ENCODE results near the gene GAP43. TPM values are rescaled to one million over a fixed set of nuclear protein-coding genes. Genes with fewer than 3 reads are reported as not detected.
A peak's percentile ranks its signal among the peaks of the same experiment; 100 is the strongest.

Gene GAP43
- total and polyA plus RNA-seq, 2 of the 13 experiments (the other 11 are each of a cell fraction or from before 2014, with no cell fraction given), result not detected

DNA sequence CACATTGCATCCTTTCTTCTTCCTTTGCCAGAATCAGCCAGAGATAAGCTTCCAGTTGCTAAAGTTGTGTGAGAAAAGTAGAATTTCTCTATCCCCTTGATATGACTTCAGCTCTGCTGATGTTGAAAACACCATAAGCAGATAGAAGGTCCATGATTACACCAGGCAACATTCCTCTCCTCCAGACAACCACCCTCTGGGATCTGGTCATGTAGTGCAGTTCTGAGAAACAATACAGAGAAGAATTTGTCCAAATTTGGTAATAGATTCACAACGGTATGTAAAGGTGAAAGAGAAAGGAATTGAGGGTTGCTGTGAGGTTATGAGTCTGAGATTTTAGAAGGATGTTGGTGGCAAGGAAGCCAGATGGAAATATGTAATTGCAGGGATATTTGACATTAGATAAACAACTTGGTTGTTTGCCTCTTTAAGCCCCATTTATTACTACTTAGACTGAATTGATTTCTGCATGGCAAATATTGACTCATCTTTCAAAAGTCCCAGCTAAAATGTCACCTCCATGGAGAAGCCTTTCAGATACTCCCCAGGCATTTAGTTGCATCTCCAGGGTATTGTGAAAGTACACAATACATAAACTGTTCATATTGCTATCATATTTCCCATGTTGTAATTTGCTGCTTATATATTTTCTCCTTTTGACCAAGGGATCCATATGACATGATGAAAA, 134.9 kb downstream of the GAP43 start (continued):
- TF ChIP-seq, protein P1, sequence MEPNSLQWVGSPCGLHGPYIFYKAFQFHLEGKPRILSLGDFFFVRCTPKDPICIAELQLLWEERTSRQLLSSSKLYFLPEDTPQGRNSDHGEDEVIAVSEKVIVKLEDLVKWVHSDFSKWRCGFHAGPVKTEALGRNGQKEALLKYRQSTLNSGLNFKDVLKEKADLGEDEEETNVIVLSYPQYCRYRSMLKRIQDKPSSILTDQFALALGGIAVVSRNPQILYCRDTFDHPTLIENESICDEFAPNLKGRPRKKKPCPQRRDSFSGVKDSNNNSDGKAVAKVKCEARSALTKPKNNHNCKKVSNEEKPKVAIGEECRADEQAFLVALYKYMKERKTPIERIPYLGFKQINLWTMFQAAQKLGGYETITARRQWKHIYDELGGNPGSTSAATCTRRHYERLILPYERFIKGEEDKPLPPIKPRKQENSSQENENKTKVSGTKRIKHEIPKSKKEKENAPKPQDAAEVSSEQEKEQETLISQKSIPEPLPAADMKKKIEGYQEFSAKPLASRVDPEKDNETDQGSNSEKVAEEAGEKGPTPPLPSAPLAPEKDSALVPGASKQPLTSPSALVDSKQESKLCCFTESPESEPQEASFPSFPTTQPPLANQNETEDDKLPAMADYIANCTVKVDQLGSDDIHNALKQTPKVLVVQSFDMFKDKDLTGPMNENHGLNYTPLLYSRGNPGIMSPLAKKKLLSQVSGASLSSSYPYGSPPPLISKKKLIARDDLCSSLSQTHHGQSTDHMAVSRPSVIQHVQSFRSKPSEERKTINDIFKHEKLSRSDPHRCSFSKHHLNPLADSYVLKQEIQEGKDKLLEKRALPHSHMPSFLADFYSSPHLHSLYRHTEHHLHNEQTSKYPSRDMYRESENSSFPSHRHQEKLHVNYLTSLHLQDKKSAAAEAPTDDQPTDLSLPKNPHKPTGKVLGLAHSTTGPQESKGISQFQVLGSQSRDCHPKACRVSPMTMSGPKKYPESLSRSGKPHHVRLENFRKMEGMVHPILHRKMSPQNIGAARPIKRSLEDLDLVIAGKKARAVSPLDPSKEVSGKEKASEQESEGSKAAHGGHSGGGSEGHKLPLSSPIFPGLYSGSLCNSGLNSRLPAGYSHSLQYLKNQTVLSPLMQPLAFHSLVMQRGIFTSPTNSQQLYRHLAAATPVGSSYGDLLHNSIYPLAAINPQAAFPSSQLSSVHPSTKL (CRISPR knock-in tag; IDR thresholded peaks at IDR 0.05), result peak; percentile 37; the same call in 1 of the 2 replicates
- TF ChIP-seq FOSL2 (CRISPR knock-in tag; IDR thresholded peaks at IDR 0.05), result no peak
- no peak for TF ChIP-seq NPAS2 (CRISPR knock-in tag; IDR thresholded peaks at IDR 0.05; ENCODE audit: borderline replicate concordance)
- peak; percentile 15; the same call in 1 of the 2 replicates for TF ChIP-seq FOXA1 (IDR thresholded peaks at IDR 0.05)
- no peak for TF ChIP-seq FOXA1 (CRISPR knock-in tag; IDR thresholded peaks at IDR 0.05)
- TF ChIP-seq, protein P2, sequence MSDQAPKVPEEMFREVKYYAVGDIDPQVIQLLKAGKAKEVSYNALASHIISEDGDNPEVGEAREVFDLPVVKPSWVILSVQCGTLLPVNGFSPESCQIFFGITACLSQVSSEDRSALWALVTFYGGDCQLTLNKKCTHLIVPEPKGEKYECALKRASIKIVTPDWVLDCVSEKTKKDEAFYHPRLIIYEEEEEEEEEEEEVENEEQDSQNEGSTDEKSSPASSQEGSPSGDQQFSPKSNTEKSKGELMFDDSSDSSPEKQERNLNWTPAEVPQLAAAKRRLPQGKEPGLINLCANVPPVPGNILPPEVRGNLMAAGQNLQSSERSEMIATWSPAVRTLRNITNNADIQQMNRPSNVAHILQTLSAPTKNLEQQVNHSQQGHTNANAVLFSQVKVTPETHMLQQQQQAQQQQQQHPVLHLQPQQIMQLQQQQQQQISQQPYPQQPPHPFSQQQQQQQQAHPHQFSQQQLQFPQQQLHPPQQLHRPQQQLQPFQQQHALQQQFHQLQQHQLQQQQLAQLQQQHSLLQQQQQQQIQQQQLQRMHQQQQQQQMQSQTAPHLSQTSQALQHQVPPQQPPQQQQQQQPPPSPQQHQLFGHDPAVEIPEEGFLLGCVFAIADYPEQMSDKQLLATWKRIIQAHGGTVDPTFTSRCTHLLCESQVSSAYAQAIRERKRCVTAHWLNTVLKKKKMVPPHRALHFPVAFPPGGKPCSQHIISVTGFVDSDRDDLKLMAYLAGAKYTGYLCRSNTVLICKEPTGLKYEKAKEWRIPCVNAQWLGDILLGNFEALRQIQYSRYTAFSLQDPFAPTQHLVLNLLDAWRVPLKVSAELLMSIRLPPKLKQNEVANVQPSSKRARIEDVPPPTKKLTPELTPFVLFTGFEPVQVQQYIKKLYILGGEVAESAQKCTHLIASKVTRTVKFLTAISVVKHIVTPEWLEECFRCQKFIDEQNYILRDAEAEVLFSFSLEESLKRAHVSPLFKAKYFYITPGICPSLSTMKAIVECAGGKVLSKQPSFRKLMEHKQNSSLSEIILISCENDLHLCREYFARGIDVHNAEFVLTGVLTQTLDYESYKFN (CRISPR knock-in tag; conservative IDR thresholded peaks at IDR 0.05), result 0 out of 2 replicates have a peak, but pooled peaks have one; percentile 3
- TF ChIP-seq RARG (CRISPR knock-in tag; IDR thresholded peaks at IDR 0.05; ENCODE audit: low read depth), result no peak
- TF ChIP-seq, protein P3, sequence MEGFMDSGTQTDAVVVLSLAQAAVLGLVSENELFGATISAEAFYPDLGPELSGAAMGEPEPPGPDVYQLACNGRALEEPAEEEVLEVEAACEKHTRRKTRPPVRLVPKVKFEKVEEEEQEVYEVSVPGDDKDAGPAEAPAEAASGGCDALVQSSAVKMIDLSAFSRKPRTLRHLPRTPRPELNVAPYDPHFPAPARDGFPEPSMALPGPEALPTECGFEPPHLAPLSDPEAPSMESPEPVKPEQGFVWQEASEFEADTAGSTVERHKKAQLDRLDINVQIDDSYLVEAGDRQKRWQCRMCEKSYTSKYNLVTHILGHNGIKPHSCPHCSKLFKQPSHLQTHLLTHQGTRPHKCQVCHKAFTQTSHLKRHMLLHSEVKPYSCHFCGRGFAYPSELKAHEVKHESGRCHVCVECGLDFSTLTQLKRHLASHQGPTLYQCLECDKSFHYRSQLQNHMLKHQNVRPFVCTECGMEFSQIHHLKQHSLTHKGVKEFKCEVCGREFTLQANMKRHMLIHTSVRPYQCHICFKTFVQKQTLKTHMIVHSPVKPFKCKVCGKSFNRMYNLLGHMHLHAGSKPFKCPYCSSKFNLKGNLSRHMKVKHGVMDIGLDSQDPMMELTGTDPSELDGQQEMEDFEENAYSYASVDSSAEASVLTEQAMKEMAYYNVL (CRISPR knock-in tag; IDR thresholded peaks at IDR 0.05; ENCODE audit: borderline replicate concordance), result no peak
- TF ChIP-seq ZNF891 (CRISPR knock-in tag; IDR thresholded peaks at IDR 0.05), result no peak
- TF ChIP-seq ZNF264 (CRISPR knock-in tag; IDR thresholded peaks at IDR 0.05), result no peak
- TF ChIP-seq ZNF160 (CRISPR knock-in tag; IDR thresholded peaks at IDR 0.05), result no peak
- no peak for TF ChIP-seq EZH2 (conservative IDR thresholded peaks at IDR 0.05; ENCODE audit: low read depth, low read length)
- TF ChIP-seq, protein P4, sequence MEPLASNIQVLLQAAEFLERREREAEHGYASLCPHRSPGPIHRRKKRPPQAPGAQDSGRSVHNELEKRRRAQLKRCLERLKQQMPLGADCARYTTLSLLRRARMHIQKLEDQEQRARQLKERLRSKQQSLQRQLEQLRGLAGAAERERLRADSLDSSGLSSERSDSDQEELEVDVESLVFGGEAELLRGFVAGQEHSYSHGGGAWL (CRISPR knock-in tag; IDR thresholded peaks at IDR 0.05), result no peak
- TF ChIP-seq DR1 (CRISPR knock-in tag; IDR thresholded peaks at IDR 0.05), result no peak
- peak; percentile 81; the same call in 1 of the 2 replicates for TF ChIP-seq ZFP1 (CRISPR knock-in tag; IDR thresholded peaks at IDR 0.05)
- no peak for TF ChIP-seq JUN (CRISPR knock-in tag; IDR thresholded peaks at IDR 0.05)
- TF ChIP-seq FOXA3 (CRISPR knock-in tag; IDR thresholded peaks at IDR 0.05), result peak; percentile 50; the same call in 1 of the 2 replicates
- no peak for TF ChIP-seq ZFP90 (CRISPR knock-in tag; IDR thresholded peaks at IDR 0.05; ENCODE audit: borderline replicate concordance)
- no peak for TF ChIP-seq ZNF44 (CRISPR knock-in tag; IDR thresholded peaks at IDR 0.05)
- no peak for TF ChIP-seq ZNF850 (CRISPR knock-in tag; conservative IDR thresholded peaks at IDR 0.05)
